Peyer's patch (tissue), 4 donors: ENCODE data around the gene STAG1.

Experiments
- POLR2A ChIP-seq, 2 donors: fragments of 450-650 bp; IDR thresholded peaks; one replicate each; pipeline ENCODE4 v1.5.1; 2017; ENCODE audit warnings: antibody characterized with exemption in 2 of 2, mild to moderate bottlenecking in 2 of 2, moderate library complexity in 2 of 2
- TF ChIP-seq, protein P1 (sequence below), 6 experiments: fragments of 450-650 bp in 4 of 6; fragments of 200-600 bp in 2 of 6; sonication (generic) in 1 of 6; IDR thresholded peaks; one replicate each; pipeline ENCODE4 v1.5.1; 2017 to 2019; ENCODE audit warnings: antibody characterized with exemption in 6 of 6, mild to moderate bottlenecking in 3 of 6, moderate library complexity in 1 of 6

DNA sequence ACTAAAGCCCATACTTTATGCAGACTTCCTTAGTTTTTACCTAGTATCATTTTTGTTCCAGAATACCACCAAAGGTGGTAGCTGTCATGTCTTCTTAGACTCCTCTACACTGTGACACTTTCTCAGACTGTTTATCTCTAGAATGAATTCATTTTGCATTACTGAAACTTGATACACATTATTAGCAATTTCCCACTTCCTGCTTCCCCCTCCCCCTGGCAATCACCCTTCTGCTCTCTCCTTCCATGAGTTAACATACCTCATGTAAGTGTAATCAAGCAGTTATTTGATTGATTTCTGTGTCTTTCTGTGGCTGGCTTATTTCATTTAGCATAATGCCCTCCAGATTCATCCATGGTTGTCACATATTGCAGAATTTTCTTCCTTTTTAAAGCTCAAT lies 204.9 kb downstream of the STAG1 start:
- TF ChIP-seq, protein P1, sequence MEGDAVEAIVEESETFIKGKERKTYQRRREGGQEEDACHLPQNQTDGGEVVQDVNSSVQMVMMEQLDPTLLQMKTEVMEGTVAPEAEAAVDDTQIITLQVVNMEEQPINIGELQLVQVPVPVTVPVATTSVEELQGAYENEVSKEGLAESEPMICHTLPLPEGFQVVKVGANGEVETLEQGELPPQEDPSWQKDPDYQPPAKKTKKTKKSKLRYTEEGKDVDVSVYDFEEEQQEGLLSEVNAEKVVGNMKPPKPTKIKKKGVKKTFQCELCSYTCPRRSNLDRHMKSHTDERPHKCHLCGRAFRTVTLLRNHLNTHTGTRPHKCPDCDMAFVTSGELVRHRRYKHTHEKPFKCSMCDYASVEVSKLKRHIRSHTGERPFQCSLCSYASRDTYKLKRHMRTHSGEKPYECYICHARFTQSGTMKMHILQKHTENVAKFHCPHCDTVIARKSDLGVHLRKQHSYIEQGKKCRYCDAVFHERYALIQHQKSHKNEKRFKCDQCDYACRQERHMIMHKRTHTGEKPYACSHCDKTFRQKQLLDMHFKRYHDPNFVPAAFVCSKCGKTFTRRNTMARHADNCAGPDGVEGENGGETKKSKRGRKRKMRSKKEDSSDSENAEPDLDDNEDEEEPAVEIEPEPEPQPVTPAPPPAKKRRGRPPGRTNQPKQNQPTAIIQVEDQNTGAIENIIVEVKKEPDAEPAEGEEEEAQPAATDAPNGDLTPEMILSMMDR (IDR thresholded peaks at IDR 0.05): no peak
- no peak for TF ChIP-seq POLR2A (IDR thresholded peaks at IDR 0.05)
